ENCODE measurements around the gene RNF151. TPM values are rescaled to one million over a fixed set of nuclear protein-coding genes. Genes with fewer than 3 reads are reported as not detected.
A peak's percentile ranks its signal among the peaks of the same experiment; 100 is the strongest.

The RNF151 gene
- total RNA-seq, 2 experiments from 2014 or later: not detected

DNA sequence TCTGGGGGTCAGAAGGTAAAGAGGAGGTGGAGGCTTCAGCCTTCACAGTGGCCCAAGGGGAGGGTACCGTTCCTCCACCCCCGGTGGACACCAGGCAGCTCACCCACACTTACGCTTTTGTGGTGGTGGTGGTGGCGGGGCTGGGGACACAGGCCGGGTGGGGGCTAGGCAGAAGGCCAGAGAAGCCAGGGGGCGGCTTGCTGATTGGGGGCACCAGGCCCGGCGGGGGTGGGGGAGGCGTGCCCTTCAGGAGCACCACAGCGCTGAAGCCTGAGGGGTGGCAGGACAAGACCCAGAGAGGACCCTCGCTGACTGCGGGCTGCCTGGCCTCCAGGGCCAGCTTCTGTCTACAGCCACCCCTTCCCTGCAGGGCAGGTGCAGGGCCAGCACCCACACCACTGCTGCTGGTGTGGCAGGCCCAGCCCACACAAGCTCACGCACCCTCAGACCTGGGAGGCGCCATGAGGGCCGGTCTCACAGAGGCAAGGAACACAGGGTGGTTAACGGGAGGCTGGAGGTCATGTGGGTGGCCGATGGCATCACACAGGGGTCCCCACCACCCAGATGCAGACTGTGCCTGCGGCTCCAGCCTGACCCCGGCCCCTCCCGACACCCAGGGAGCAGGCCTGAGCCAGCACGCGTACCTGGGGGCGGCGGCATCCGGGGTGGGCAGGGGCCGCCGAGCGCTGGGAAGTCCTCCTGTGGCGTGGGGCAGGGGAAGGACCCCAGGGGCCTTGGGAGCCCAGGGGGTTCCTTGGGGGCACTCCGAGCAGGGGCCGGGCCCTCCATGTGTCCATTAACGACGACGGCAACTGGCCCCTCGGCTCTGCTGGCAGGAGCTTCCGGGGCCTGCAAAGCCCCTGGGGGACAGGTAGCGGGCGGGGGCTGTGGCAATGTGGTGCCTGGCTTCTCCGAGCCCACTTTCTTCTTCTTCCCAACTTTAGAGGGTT, 32.5 kb downstream of the RNF151 start:
- H3K4me3 Mint-ChIP-seq: no peak overlapping the region
- ATAC-seq: no peak
- no peaks in the 10 kb centered on the region for H3K9me3 Mint-ChIP-seq (ENCODE audit: low read depth)
- DNase-seq: no peak
- H3K27me3 Mint-ChIP-seq: no peaks in the 10 kb centered on the region
- CTCF ChIA-PET: interaction anchor here (0.8 to 4.2 kb wide), 2 partner anchors 9 to 156 kb away, joined by 3 to 17 read pairs; partner anchors contain the start of gene TRAF7
- H3K27ac Mint-ChIP-seq: no peak overlapping the region
- H3K4me1 Mint-ChIP-seq: peaks cover 10% of the 10 kb centered on the region
- peaks cover 20% of the 10 kb centered on the region for H3K36me3 Mint-ChIP-seq

GRCh38 chr16:1999866-2000514, 33.3 kb downstream of the RNF151 start:
- no peak overlapping the region for H3K27ac Mint-ChIP-seq
- peaks cover 15% of the 10 kb centered on the region for H3K4me1 Mint-ChIP-seq
- no peak for ATAC-seq
- no peak overlapping the region for H3K4me3 Mint-ChIP-seq
- CTCF ChIA-PET: interaction anchor here (0.8 to 4.2 kb wide), 3 partner anchors 8 to 155 kb away, joined by 3 to 17 read pairs (median 5); partner anchors contain the start of gene TRAF7
- peaks cover 20% of the 10 kb centered on the region for H3K36me3 Mint-ChIP-seq
- H3K27me3 Mint-ChIP-seq: no peaks in the 10 kb centered on the region
- DNase-seq: no peak
- H3K9me3 Mint-ChIP-seq (ENCODE audit: low read depth): no peaks in the 10 kb centered on the region

GRCh38 chr16:2001035-2001434, 34.4 kb downstream of the RNF151 start:
- CTCF ChIA-PET: interaction anchor here (0.5 to 1.5 kb wide), 2 partner anchors 140 to 141 kb away, joined by 3 to 5 read pairs; no protein-coding TSS in a partner anchor
- Mint-ChIP-seq H3K4me1 (peaks cover 19% of the 10 kb centered on the region), H3K4me3 (no peak overlapping the region), H3K36me3 (peaks cover 17% of the 10 kb centered on the region), H3K9me3 (ENCODE audit: low read depth) (no peaks in the 10 kb centered on the region), H3K27me3 (no peaks in the 10 kb centered on the region), H3K27ac (no peak overlapping the region)
- ATAC-seq (no peak), DNase-seq (no peak)

DNA sequence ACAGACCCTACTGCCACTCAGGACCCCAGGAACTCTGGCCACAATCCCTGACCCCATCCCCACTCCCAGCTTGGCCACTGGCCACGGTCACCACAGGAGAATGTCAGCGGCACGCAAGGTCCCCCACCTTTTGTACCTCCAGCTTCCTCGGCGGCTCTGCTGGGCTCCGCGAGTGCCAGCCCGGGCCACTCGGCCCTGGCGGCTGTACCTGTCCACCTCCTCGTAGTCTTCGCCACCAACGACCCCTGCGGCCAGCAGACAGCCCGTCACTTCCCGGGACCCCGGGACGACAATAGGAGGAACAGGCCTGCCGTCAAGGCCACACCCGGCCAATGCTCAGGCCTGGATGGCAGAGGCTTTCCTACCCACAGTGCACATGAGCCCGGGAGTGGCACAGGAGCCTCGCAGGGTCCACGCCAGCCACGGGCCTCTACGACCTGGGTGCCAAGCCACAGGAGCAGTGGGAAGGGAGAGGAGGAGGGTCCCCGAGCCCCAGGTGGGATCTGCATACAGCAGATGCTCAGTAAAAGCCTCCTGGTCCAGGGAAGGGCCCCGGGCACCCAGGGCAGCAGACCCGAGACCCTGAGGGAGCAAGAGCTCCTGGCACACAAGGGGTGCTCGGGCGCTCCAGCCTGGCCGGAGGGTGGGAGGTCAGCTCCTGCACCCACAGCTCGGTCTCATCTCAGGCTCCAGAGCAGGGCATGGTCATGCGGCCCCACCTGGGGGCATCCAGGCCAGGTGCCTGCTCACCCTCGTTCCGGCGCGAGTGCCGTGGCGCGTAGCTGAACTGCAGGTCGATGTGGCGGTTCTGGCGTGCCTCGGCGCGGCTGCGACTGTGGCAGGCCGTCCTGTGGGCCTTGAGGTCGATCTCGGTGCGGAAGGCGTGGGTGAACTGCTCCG, 35.0 kb downstream of the RNF151 start:
- H3K27ac Mint-ChIP-seq: no peak overlapping the region
- H3K9me3 Mint-ChIP-seq (ENCODE audit: low read depth): no peaks in the 10 kb centered on the region
- H3K4me3 Mint-ChIP-seq: no peak overlapping the region
- no peaks in the 10 kb centered on the region for H3K27me3 Mint-ChIP-seq
- DNase-seq (no peak), ATAC-seq (no peak)
- CTCF ChIA-PET: interaction anchor here (0.5 to 3.6 kb wide), 5 partner anchors 7 to 153 kb away, joined by 3 to 42 read pairs (median 3); partner anchors contain the start of gene GFER
- peaks cover 15% of the 10 kb centered on the region for H3K36me3 Mint-ChIP-seq
- H3K4me1 Mint-ChIP-seq: peaks cover 19% of the 10 kb centered on the region

DNA sequence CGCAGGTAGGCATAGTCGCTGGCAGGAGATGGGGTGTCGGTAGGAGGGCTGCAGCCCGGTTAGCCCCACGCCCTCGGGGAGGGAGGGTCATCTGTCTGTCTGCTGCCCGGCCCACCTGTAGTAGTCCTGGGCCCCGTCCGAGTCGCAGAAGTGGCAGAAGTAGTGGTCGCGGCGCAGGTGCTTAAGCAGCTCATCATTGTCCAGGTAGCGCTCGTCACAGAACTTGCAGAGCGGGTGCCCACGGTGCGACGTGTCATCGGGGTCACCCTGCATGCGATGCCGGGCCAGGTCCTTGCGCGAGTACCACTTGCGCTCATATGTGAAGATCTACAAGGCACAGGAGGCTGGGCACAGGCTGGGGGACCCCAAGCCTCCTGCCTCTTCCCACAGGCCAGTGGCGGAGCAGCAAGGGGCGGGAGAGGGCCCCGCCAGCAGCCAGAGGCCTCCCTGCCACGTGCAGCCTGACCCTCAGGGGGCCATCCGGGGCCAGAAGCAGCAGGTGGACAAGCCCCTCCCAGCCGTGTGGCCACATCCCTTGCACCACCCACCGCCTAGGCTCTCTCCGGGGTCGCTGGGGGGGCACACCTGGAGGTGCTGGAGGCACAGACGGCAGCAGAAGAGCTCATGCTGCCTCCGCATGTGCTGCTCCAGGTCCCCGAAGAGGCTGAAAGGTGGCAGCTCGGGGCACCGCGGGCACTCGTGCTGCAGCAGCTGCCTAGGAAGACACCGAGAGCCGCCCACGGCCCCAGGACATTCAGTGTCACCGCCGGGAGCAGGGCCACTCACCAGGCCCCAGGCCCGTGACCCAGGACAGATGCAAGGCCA, 36.0 kb downstream of the RNF151 start:
- Mint-ChIP-seq H3K27ac (no peak overlapping the region), H3K4me3 (no peak overlapping the region), H3K36me3 (peaks cover 12% of the 10 kb centered on the region), H3K4me1 (peaks cover 26% of the 10 kb centered on the region), H3K9me3 (ENCODE audit: low read depth) (no peaks in the 10 kb centered on the region), H3K27me3 (no peaks in the 10 kb centered on the region)
- ATAC-seq: no peak
- CTCF ChIA-PET: interaction anchor here (0.6 to 3.6 kb wide), 17 partner anchors 8 to 297 kb away, joined by 3 to 42 read pairs (median 6); partner anchors contain the start of genes GFER, MAPK8IP3, MLST8 and NDUFB10
- no peak for DNase-seq

DNA sequence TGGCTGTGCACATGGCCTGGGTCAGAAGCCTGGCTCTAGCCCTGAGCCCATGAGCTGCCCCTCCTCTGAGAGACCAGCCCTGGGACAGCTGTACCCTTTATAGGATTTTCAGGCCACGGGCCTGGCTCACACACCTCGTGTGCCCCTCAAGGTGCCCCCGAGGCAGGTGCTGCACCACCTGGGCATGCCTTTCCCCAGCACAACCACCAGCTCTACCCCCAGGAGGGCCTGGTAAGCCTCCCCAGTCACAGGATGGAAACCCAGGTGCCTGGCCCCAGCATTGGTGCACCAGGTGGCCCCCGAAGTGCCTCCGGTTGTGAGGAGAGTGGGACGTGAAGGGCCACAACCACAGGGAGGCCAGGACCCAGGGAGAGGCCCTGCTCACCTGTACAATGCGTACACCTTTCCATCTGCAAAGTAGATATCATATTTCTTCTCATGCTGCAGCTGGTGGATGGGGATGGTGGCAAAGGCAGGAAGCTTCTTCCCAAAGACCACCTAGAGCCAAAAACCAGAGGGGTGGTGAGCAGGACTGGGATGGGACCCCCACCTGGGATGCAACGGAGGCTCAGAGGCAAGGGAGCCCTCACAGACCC, 36.7 kb downstream of the RNF151 start:
- DNase-seq (no peak), ATAC-seq (no peak)
- no peak overlapping the region for H3K4me3 Mint-ChIP-seq
- CTCF ChIA-PET: interaction anchor here (0.6 to 3.6 kb wide), 24 partner anchors 9 to 318 kb away, joined by 3 to 42 read pairs (median 6); partner anchors contain the start of genes GFER, MAPK8IP3, MLST8 and NDUFB10
- H3K36me3 Mint-ChIP-seq: peaks cover 9% of the 10 kb centered on the region
- H3K9me3 Mint-ChIP-seq (ENCODE audit: low read depth): no peaks in the 10 kb centered on the region
- no peak overlapping the region for H3K27ac Mint-ChIP-seq
- peaks cover 34% of the 10 kb centered on the region for H3K4me1 Mint-ChIP-seq
- no peaks in the 10 kb centered on the region for H3K27me3 Mint-ChIP-seq

DNA sequence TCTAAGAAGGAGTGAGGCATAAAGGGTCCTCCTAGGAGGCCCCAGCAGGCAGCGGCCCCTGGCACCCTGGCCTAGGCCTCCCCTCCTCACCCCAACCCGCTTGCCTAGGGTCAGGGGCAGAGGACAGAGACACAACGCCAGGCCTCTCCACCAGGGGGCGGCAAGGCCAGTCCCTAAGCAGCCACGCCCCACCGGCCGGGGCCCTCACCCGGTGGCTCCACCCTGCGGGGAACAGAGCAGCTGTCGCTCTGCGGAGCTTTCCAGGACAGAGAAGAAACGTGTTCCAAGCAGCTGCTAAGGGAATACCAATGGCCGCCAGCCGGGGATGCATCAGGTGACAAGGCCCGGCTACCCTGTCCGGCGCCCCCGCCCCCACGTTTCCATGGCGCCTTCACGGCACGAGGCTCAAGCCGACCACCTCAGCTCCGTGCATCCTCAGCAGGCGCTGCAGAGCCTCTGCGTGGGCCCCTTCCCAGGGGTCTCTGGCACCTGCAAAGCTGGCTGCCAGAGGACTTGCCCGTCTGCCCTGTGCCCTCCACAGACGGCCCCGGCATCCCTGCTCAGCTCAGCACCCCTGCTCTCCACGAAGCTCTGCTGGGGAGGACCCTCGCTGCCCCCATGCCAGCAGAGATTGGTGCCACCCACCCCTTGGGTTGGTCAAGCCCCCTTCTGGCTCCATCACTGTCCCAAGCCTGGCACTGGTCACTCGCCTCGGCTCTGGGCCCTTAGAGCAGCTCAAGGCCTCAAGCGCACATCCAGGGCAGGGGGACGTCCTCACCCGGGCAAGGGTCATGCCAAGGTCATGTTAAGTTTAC, 37.4 kb downstream of the RNF151 start:
- Mint-ChIP-seq H3K36me3 (peaks cover 9% of the 10 kb centered on the region), H3K27me3 (no peaks in the 10 kb centered on the region), H3K4me1 (peaks cover 39% of the 10 kb centered on the region), H3K4me3 (no peak overlapping the region), H3K27ac (no peak overlapping the region), H3K9me3 (ENCODE audit: low read depth) (no peaks in the 10 kb centered on the region)
- DNase-seq (peak; percentile 92), ATAC-seq (peak; percentile 92)
- CTCF ChIA-PET: interaction anchor here (0.6 to 3.6 kb wide), 30 partner anchors 8 to 318 kb away, joined by 3 to 42 read pairs (median 6); partner anchors contain the start of genes ECI1, GFER, MLST8 and NDUFB10

DNA sequence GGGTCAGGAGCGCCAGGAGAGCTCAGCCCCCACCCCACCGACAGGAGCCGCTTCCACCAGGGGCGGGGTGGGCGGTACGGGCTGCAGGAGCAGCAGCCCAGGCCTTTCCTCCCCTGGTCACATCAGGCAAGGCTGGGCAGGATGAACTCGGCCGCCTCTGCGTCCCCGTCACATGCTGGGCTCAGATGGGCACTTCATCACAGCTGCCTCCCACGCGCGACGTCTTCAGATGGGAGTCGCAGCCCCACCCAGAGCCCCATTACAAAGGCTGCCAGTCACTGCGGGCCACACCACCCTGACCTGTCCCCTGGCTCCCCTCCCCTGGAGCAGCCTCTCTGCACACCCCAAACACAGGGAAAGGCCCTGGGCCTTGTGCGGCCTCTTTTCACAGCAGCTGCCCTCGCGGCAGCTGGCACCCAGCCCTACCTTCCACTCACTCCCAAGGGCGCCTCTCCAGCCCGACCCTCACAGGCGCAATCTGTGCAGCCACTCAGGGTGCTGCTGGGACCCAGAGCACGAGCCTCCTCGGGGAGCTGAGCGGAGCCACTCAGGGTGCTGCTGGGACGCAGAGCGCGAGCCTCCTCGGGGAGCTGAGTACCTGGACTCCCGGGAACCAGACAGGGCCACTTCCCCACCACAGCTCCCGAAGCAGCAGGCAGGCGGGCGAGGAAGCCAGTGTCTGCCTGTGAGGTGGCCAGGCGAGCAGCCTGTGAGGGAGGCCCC, 38.3 kb downstream of the RNF151 start:
- ATAC-seq (no peak), DNase-seq (no peak)
- H3K9me3 Mint-ChIP-seq (ENCODE audit: low read depth): no peaks in the 10 kb centered on the region
- CTCF ChIA-PET: interaction anchor here (1.2 to 3.6 kb wide), 13 partner anchors 10 to 148 kb away, joined by 3 to 42 read pairs (median 7); partner anchors contain the start of genes GFER, NOXO1, NTHL1 and RPS2
- H3K4me1 Mint-ChIP-seq: peaks cover 39% of the 10 kb centered on the region
- H3K36me3 Mint-ChIP-seq: peaks cover 9% of the 10 kb centered on the region
- no peaks in the 10 kb centered on the region for H3K27me3 Mint-ChIP-seq
- H3K4me3 Mint-ChIP-seq: no peak overlapping the region
- peak overlapping the region; percentile 28 for H3K27ac Mint-ChIP-seq

- no peaks in the 10 kb centered on the region for H3K27me3 Mint-ChIP-seq
- H3K4me3 Mint-ChIP-seq: no peak overlapping the region
- H3K9me3 Mint-ChIP-seq (ENCODE audit: low read depth): no peaks in the 10 kb centered on the region
- no peak overlapping the region for H3K27ac Mint-ChIP-seq
- CTCF ChIA-PET: interaction anchor here (1.2 to 3.6 kb wide), 5 partner anchors 11 to 147 kb away, joined by 3 to 42 read pairs (median 30); partner anchors contain the start of genes RPS2 and TRAF7
- peaks cover 45% of the 10 kb centered on the region for H3K4me1 Mint-ChIP-seq
- DNase-seq (no peak), ATAC-seq (no peak)
- H3K36me3 Mint-ChIP-seq: peaks cover 9% of the 10 kb centered on the region
Measured at GRCh38 chr16:2005646-2006045, 39.0 kb downstream of the RNF151 start.

GRCh38 chr16:2006317-2006716, 39.7 kb downstream of the RNF151 start:
- H3K4me1 Mint-ChIP-seq: peaks cover 45% of the 10 kb centered on the region
- H3K27ac Mint-ChIP-seq: no peak overlapping the region
- H3K9me3 Mint-ChIP-seq (ENCODE audit: low read depth): no peaks in the 10 kb centered on the region
- no peaks in the 10 kb centered on the region for H3K27me3 Mint-ChIP-seq
- H3K4me3 Mint-ChIP-seq: no peak overlapping the region
- ATAC-seq: no peak
- CTCF ChIA-PET: interaction anchor here (1.7 kb wide), 1 partner anchor 42 kb away, joined by 3 read pairs; the partner anchor contains the start of gene RPS2
- peaks cover 7% of the 10 kb centered on the region for H3K36me3 Mint-ChIP-seq
- no peak for DNase-seq
